ENCODE results near the gene TMEM123.
A peak's percentile ranks its signal among the peaks of the same experiment; 100 is the strongest.

Gene TMEM123

DNA sequence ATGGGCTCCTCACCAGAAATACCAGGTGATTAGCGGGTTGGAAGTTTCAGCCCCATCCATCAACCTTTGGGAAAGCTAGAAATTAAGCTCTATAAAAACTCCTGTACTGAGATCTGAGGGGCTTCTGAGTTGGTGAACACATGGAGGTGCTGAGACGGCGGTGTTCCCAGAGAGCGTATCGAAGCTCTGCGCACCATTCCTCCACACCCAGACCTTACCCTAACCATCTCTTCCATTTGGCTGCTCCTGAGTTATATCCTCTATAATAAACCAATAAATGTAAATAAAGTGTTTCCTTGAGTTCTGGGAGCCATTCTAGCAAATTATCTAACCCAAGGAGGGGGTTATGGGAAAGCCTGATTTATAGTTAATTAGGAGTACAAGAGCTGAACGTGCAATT is 41.4 kb downstream of the TMEM123 start:
- no peak for TF ChIP-seq ZFP3 (CRISPR knock-in tag; IDR thresholded peaks at IDR 0.05)
- no peak for TF ChIP-seq BACH2 (CRISPR knock-in tag; IDR thresholded peaks at IDR 0.05; ENCODE audit: borderline replicate concordance)
- no peak for TF ChIP-seq ZC3H10 (CRISPR knock-in tag; IDR thresholded peaks at IDR 0.05)
- TF ChIP-seq, protein P1, sequence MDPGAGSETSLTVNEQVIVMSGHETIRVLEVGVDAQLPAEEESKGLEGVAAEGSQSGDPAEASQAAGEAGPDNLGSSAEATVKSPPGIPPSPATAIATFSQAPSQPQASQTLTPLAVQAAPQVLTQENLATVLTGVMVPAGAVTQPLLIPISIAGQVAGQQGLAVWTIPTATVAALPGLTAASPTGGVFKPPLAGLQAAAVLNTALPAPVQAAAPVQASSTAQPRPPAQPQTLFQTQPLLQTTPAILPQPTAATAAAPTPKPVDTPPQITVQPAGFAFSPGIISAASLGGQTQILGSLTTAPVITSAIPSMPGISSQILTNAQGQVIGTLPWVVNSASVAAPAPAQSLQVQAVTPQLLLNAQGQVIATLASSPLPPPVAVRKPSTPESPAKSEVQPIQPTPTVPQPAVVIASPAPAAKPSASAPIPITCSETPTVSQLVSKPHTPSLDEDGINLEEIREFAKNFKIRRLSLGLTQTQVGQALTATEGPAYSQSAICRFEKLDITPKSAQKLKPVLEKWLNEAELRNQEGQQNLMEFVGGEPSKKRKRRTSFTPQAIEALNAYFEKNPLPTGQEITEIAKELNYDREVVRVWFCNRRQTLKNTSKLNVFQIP (CRISPR knock-in tag; IDR thresholded peaks at IDR 0.05; ENCODE audit: borderline replicate concordance, low read depth) = no peak
- TF ChIP-seq ZNF565 (CRISPR knock-in tag; conservative IDR thresholded peaks at IDR 0.05; ENCODE audit: low read depth) = no peak
- TF ChIP-seq, protein P2, sequence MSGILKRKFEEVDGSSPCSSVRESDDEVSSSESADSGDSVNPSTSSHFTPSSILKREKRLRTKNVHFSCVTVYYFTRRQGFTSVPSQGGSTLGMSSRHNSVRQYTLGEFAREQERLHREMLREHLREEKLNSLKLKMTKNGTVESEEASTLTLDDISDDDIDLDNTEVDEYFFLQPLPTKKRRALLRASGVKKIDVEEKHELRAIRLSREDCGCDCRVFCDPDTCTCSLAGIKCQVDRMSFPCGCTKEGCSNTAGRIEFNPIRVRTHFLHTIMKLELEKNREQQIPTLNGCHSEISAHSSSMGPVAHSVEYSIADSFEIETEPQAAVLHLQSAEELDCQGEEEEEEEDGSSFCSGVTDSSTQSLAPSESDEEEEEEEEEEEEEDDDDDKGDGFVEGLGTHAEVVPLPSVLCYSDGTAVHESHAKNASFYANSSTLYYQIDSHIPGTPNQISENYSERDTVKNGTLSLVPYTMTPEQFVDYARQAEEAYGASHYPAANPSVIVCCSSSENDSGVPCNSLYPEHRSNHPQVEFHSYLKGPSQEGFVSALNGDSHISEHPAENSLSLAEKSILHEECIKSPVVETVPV (CRISPR knock-in tag; IDR thresholded peaks at IDR 0.05) = no peak
- TF ChIP-seq PPARA (CRISPR knock-in tag; IDR thresholded peaks at IDR 0.05; ENCODE audit: borderline replicate concordance) = no peak
- TF ChIP-seq, protein P3, sequence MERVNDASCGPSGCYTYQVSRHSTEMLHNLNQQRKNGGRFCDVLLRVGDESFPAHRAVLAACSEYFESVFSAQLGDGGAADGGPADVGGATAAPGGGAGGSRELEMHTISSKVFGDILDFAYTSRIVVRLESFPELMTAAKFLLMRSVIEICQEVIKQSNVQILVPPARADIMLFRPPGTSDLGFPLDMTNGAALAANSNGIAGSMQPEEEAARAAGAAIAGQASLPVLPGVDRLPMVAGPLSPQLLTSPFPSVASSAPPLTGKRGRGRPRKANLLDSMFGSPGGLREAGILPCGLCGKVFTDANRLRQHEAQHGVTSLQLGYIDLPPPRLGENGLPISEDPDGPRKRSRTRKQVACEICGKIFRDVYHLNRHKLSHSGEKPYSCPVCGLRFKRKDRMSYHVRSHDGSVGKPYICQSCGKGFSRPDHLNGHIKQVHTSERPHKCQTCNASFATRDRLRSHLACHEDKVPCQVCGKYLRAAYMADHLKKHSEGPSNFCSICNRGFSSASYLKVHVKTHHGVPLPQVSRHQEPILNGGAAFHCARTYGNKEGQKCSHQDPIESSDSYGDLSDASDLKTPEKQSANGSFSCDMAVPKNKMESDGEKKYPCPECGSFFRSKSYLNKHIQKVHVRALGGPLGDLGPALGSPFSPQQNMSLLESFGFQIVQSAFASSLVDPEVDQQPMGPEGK (CRISPR knock-in tag; IDR thresholded peaks at IDR 0.05; ENCODE audit: borderline replicate concordance) = no peak
- no peak for TF ChIP-seq SNAI2 (CRISPR knock-in tag; IDR thresholded peaks at IDR 0.05)
- TF ChIP-seq RARB (CRISPR knock-in tag; IDR thresholded peaks at IDR 0.05) = no peak
- TF ChIP-seq GLIS3 (CRISPR knock-in tag; IDR thresholded peaks at IDR 0.05) = no peak
- no peak for ATAC-seq

DNA sequence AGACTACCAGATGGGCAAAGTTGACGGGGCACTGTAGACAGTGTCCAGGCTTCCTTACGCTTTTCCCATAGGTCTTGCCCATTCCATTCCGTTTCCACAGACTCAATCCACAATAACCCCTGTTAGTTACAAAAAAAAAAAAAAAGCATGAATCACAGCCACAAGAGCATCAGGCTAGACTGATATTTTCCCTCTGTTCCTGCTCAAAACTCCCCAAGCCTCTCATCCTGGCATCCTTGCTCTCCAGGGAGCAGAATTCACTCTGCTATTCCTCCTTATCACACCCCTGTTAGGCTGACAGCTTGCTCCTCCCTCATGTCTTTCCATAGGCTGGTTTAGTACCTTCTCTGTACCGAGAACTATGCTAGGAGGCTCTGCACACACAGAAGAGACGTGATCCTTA is 42.2 kb downstream of the TMEM123 start:
- peak; percentile 85 for ATAC-seq
- TF ChIP-seq ISL1 (CRISPR knock-in tag; IDR thresholded peaks at IDR 0.05) (0 out of 2 replicates have a peak, but pooled peaks have one; percentile 7), ZFP3 (CRISPR knock-in tag; IDR thresholded peaks at IDR 0.05) (peak; percentile 91)
- TF ChIP-seq, protein P4, sequence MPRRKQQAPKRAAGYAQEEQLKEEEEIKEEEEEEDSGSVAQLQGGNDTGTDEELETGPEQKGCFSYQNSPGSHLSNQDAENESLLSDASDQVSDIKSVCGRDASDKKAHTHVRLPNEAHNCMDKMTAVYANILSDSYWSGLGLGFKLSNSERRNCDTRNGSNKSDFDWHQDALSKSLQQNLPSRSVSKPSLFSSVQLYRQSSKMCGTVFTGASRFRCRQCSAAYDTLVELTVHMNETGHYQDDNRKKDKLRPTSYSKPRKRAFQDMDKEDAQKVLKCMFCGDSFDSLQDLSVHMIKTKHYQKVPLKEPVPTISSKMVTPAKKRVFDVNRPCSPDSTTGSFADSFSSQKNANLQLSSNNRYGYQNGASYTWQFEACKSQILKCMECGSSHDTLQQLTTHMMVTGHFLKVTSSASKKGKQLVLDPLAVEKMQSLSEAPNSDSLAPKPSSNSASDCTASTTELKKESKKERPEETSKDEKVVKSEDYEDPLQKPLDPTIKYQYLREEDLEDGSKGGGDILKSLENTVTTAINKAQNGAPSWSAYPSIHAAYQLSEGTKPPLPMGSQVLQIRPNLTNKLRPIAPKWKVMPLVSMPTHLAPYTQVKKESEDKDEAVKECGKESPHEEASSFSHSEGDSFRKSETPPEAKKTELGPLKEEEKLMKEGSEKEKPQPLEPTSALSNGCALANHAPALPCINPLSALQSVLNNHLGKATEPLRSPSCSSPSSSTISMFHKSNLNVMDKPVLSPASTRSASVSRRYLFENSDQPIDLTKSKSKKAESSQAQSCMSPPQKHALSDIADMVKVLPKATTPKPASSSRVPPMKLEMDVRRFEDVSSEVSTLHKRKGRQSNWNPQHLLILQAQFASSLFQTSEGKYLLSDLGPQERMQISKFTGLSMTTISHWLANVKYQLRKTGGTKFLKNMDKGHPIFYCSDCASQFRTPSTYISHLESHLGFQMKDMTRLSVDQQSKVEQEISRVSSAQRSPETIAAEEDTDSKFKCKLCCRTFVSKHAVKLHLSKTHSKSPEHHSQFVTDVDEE (CRISPR knock-in tag; IDR thresholded peaks at IDR 0.05) = no peak

DNA sequence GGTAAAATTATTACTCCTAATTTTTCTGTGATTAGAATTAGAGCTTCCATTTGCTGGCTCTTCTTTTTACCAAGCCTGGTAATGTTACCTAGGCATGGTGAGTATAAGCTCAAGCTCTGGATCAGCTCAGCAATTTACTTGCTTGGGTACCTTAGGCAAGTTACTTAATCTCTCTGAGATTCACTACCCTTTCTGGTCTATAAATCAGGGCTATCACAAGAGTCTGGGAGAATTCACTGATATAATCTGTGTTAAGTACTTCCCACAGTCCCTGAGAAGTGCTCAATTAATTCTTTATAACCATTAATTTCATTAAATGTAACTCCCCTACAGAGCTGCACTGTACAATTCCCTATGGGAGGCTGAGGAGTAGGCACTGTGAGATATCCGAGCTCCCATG is 44.2 kb downstream of the TMEM123 start:
- no peak for ATAC-seq
- no peak for TF ChIP-seq CSDC2 (CRISPR knock-in tag; IDR thresholded peaks at IDR 0.05)
- TF ChIP-seq BACH2 (CRISPR knock-in tag; IDR thresholded peaks at IDR 0.05; ENCODE audit: borderline replicate concordance) = no peak
- TF ChIP-seq GLIS3 (CRISPR knock-in tag; IDR thresholded peaks at IDR 0.05) = no peak
- no peak for TF ChIP-seq ZC3H10 (CRISPR knock-in tag; IDR thresholded peaks at IDR 0.05)
- TF ChIP-seq ZNF565 (CRISPR knock-in tag; conservative IDR thresholded peaks at IDR 0.05; ENCODE audit: low read depth) = no peak
- TF ChIP-seq ZFP30 (CRISPR knock-in tag; IDR thresholded peaks at IDR 0.05) = no peak
- TF ChIP-seq, protein P4 (CRISPR knock-in tag; IDR thresholded peaks at IDR 0.05) = no peak
- TF ChIP-seq, protein P5, sequence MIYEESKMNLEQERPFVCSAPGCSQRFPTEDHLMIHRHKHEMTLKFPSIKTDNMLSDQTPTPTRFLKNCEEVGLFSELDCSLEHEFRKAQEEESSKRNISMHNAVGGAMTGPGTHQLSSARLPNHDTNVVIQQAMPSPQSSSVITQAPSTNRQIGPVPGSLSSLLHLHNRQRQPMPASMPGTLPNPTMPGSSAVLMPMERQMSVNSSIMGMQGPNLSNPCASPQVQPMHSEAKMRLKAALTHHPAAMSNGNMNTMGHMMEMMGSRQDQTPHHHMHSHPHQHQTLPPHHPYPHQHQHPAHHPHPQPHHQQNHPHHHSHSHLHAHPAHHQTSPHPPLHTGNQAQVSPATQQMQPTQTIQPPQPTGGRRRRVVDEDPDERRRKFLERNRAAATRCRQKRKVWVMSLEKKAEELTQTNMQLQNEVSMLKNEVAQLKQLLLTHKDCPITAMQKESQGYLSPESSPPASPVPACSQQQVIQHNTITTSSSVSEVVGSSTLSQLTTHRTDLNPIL (CRISPR knock-in tag; IDR thresholded peaks at IDR 0.05; ENCODE audit: low read depth) = no peak
- TF ChIP-seq, protein P2 (CRISPR knock-in tag; IDR thresholded peaks at IDR 0.05) = no peak
- TF ChIP-seq OSR1 (CRISPR knock-in tag; IDR thresholded peaks at IDR 0.05) = no peak
- no peak for TF ChIP-seq PPARA (CRISPR knock-in tag; IDR thresholded peaks at IDR 0.05; ENCODE audit: borderline replicate concordance)
- TF ChIP-seq ZNF70 (CRISPR knock-in tag; IDR thresholded peaks at IDR 0.05) = no peak
- TF ChIP-seq, protein P3 (CRISPR knock-in tag; IDR thresholded peaks at IDR 0.05; ENCODE audit: borderline replicate concordance) = no peak
- TF ChIP-seq ESRRG (CRISPR knock-in tag; IDR thresholded peaks at IDR 0.05) = no peak
